Fibroblast of the aortic adventitia (primary cell): ENCODE results near the gene LINGO1. TPM values are rescaled to one million over a fixed set of nuclear protein-coding genes. Genes with fewer than 3 reads are reported as not detected.

Experiments
- DNase-seq: peaks from one replicate; pipeline ENCODE4 v3.0.0-alpha.2; 2010; ENCODE audit warnings: low read depth
- H3K4me3 ChIP-seq: 2 replicates; pipeline ENCODE4 v1.5.1; 2011; ENCODE audit warnings: low read depth, mild to moderate bottlenecking, control low read depth, low read length, moderate library complexity
- total RNA-seq: library from RNA; depleted of rRNA; stranded (reverse); fragments of >200 nt; gene quantifications from 2 replicates; pipeline ENCODE4 v1.2.3, GENCODE V29; 2012; ENCODE audit warnings: low replicate concordance
- TF ChIP-seq, protein P1 (sequence below): IDR thresholded peaks from 2 replicates; pipeline ENCODE4 v1.5.1; 2011; ENCODE audit warnings: mild to moderate bottlenecking, low read length, control low read depth, inconsistent platforms; ENCODE audit not compliant: insufficient read depth

Gene LINGO1, protein sequence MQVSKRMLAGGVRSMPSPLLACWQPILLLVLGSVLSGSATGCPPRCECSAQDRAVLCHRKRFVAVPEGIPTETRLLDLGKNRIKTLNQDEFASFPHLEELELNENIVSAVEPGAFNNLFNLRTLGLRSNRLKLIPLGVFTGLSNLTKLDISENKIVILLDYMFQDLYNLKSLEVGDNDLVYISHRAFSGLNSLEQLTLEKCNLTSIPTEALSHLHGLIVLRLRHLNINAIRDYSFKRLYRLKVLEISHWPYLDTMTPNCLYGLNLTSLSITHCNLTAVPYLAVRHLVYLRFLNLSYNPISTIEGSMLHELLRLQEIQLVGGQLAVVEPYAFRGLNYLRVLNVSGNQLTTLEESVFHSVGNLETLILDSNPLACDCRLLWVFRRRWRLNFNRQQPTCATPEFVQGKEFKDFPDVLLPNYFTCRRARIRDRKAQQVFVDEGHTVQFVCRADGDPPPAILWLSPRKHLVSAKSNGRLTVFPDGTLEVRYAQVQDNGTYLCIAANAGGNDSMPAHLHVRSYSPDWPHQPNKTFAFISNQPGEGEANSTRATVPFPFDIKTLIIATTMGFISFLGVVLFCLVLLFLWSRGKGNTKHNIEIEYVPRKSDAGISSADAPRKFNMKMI
- total RNA-seq = not detected in 2 replicates

- peak within 1 kb of the TSS; percentile 53 for H3K4me3 ChIP-seq
- DNase-seq = no peak
- TF ChIP-seq, protein P1, sequence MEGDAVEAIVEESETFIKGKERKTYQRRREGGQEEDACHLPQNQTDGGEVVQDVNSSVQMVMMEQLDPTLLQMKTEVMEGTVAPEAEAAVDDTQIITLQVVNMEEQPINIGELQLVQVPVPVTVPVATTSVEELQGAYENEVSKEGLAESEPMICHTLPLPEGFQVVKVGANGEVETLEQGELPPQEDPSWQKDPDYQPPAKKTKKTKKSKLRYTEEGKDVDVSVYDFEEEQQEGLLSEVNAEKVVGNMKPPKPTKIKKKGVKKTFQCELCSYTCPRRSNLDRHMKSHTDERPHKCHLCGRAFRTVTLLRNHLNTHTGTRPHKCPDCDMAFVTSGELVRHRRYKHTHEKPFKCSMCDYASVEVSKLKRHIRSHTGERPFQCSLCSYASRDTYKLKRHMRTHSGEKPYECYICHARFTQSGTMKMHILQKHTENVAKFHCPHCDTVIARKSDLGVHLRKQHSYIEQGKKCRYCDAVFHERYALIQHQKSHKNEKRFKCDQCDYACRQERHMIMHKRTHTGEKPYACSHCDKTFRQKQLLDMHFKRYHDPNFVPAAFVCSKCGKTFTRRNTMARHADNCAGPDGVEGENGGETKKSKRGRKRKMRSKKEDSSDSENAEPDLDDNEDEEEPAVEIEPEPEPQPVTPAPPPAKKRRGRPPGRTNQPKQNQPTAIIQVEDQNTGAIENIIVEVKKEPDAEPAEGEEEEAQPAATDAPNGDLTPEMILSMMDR = no peak
Observed at GRCh38 chr15:77632534-77633133, at the start of gene LINGO1. TSS of gene LINGO1 (minus strand) at chr15:77632912. CDS start at chr15:77632315, 597 bp downstream.

- DNase-seq = no peak
- TF ChIP-seq, protein P1 = no peak
- no peak overlapping the region for H3K4me3 ChIP-seq
Observed at GRCh38 chr15:77681362-77681761, 48.6 kb upstream of the LINGO1 start.

- no peak for DNase-seq
- TF ChIP-seq, protein P1 = no peak
- no peak overlapping the region for H3K4me3 ChIP-seq
Observed at GRCh38 chr15:77676569-77677375, 44.1 kb upstream of the LINGO1 start.

- no peak overlapping the region for H3K4me3 ChIP-seq
- DNase-seq = no peak
- TF ChIP-seq, protein P1 = no peak
Observed at GRCh38 chr15:77675806-77676415, 43.2 kb upstream of the LINGO1 start.

DNA sequence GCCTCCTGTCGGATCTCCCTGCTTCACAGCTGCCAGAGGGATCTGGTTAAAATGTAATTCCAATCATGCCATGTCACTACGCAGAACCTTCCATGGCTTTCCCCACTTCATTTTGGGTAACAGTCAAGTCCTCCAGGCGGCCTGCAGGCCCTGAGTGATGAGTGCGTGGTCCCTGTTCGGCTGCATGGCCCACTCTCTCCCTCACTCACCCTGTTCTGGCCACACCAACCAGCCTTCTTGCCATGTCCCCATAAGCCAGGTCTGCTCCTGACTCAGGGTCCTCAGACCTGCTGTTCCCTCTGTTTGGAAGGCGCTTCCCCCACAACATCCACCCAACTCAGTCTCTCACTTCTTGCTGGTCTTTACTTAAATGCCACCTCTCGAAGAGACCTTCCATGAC, 41.6 kb upstream of the LINGO1 start:
- DNase-seq = no peak
- no peak overlapping the region for H3K4me3 ChIP-seq
- TF ChIP-seq, protein P1 = no peak

- TF ChIP-seq, protein P1 = no peak
- DNase-seq = no peak
Observed at GRCh38 chr15:77673866-77674265, 41.2 kb upstream of the LINGO1 start.

More at GRCh38 chr15:77673866-77674265, 41.2 kb upstream of the LINGO1 start:
- H3K4me3 ChIP-seq = no peak overlapping the region
